Measurements from ENCODE around the gene HDAC10.

HDAC10 gene

DNA sequence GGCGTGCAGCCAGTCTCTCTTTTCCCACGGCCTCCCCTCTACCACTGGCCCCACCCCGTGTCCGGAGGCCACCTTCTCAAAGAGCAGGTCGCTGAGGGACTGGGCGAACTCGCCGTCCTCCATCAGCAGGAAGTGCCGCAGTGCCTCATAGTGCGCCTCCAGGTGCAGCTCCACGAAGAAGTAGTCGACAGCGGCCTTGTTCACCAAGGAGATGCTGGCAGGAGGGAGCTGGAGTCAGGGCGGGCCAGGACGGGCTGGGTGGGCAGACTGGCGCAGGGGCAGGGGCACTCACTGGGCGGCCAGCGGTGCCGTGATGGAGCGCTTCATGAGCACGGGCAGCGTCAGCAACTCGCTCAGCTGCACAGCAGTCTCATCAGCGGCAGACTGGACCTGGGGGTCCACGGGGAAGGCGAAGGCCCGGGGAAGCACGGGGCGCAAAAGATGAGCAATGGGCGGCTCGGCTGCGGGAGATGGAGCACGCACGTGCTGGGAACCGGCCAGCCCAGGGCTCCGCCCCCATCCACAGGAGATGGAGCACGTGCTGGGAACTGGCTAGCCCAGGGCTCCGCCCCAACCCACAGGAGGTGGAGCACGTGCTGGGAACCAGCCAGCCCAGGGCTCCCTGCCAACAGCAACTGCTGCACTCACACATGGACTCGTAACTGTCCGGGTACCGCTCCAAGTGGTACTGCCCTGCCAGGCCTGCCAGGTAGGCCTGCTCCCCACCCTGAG lies 31.9 kb downstream of the HDAC10 start:
- Histone ChIP-seq H3K27ac (ENCODE audit: low read length) (no peak overlapping the region), H3K9me3 (ENCODE audit: control insufficient read depth in 2 of 2, low read length in 2 of 2) (no peaks in the 10 kb centered on the region), H3K36me3 (ENCODE audit: control insufficient read depth in 2 of 2, insufficient read depth in 2 of 2, low read length in 2 of 2) (peaks cover 52 to 64% of the 10 kb centered on the region in 2 donors)

DNA sequence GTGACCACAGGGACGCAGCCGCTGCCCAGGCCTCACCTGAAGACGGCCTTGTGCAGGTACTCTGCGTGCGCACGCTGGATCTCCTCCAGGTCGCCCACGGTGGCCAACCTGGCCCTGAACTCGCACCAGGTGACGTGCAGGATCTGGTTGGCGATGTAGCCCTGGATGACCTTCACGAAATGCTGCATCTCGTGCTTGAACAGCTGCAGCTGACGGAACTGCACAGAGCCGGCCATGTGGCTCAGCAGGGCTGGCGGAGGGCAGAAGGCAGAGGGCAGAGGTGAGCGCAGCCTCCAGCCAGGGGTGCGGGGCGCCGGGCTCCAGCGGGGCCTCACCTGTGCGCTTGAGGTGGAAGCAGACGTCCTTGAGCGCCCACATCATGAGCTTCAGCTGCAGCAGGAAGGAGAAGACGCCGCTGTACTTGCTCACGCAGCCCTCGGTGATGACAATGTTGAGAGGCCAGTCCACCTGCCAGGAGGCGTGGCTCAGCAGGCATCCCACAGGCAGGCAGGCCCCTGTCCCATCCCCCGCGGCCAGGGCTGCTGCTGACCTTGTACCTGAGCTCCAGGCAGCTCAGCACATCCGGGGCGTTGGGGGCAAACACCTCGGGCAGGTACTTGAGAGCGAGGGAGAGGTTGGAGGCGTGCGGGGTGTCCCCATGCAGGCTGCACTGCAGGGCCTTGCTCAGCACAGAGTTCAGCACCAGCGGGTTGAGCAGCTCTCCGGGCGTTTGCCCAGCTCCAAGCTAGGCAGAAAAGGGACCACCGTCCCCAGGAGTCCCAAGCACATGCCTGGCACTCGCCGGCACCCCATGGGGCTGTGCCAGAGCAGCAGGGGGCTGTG lies 32.7 kb downstream of the HDAC10 start:
- Histone ChIP-seq H3K9me3 (ENCODE audit: control insufficient read depth in 2 of 2, low read length in 2 of 2) (no peaks in the 10 kb centered on the region), H3K36me3 (ENCODE audit: control insufficient read depth in 2 of 2, insufficient read depth in 2 of 2, low read length in 2 of 2) (peaks cover 47 to 60% of the 10 kb centered on the region in 2 donors), H3K27ac (ENCODE audit: low read length) (no peak overlapping the region), H3K27me3 (ENCODE audit: control insufficient read depth in 1 of 2, insufficient read depth in 2 of 2, low read length in 2 of 2) (no peaks in the 10 kb centered on the region), H3K9ac (ENCODE audit: low read length in 2 of 2) (no peak overlapping the region), H3K4me1 (ENCODE audit: control insufficient read depth, insufficient read depth, low read length) (peaks cover 14% of the 10 kb centered on the region), H3K4me3 (ENCODE audit: low read length in 2 of 2) (no peak overlapping the region)

More for the DNA sequence above, 31.9 kb downstream of the HDAC10 start:
- H3K4me3 ChIP-seq (ENCODE audit: low read length in 2 of 2), result no peak overlapping the region
- no peak overlapping the region for H3K9ac ChIP-seq (ENCODE audit: low read length in 2 of 2)
- peaks cover 14% of the 10 kb centered on the region for H3K4me1 ChIP-seq (ENCODE audit: control insufficient read depth, insufficient read depth, low read length)
- no peaks in the 10 kb centered on the region for H3K27me3 ChIP-seq (ENCODE audit: control insufficient read depth in 1 of 2, insufficient read depth in 2 of 2, low read length in 2 of 2)

DNA sequence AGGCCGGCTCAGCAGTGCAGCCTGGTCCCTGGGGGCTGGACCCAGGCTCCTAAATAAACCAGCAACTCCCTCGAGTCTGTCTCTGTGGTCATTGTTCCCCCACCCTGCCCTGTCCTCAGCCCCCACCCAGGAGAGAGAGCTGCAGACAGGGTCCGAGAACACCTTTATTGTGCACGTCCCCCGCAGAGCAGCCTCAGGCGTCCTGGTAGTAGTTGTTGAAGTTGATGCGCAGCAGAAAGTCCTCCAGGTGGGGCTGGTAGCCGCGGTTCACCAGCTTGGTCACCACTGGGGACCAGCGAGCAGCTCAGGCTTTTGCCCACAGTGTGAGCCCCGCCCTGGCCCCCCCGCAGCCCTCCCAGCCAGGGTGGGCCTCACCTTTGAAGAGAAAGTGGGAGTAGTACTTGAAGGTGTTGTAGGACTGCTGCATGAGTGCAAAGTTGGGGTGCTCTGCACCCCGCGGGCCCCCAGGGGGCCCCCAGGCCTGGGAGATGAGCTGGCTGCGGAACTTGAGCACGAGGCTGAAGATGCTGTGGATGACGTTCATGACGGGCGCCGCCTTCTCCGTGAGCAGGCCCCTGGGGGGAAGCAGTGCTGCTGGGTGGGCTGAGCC lies 33.4 kb downstream of the HDAC10 start:
- H3K4me1 ChIP-seq (ENCODE audit: control insufficient read depth, insufficient read depth, low read length), result peaks cover 14% of the 10 kb centered on the region
- H3K4me3 ChIP-seq (ENCODE audit: low read length in 2 of 2), result no peak overlapping the region
- H3K36me3 ChIP-seq (ENCODE audit: control insufficient read depth in 2 of 2, insufficient read depth in 2 of 2, low read length in 2 of 2), result peaks cover 54 to 60% of the 10 kb centered on the region in 2 donors
- H3K27me3 ChIP-seq (ENCODE audit: control insufficient read depth in 1 of 2, insufficient read depth in 2 of 2, low read length in 2 of 2), result no peaks in the 10 kb centered on the region
- no peaks in the 10 kb centered on the region for H3K9me3 ChIP-seq (ENCODE audit: control insufficient read depth in 2 of 2, low read length in 2 of 2)
- no peak overlapping the region for H3K27ac ChIP-seq (ENCODE audit: low read length)
- H3K9ac ChIP-seq (ENCODE audit: low read length in 2 of 2), result no peak overlapping the region

DNA sequence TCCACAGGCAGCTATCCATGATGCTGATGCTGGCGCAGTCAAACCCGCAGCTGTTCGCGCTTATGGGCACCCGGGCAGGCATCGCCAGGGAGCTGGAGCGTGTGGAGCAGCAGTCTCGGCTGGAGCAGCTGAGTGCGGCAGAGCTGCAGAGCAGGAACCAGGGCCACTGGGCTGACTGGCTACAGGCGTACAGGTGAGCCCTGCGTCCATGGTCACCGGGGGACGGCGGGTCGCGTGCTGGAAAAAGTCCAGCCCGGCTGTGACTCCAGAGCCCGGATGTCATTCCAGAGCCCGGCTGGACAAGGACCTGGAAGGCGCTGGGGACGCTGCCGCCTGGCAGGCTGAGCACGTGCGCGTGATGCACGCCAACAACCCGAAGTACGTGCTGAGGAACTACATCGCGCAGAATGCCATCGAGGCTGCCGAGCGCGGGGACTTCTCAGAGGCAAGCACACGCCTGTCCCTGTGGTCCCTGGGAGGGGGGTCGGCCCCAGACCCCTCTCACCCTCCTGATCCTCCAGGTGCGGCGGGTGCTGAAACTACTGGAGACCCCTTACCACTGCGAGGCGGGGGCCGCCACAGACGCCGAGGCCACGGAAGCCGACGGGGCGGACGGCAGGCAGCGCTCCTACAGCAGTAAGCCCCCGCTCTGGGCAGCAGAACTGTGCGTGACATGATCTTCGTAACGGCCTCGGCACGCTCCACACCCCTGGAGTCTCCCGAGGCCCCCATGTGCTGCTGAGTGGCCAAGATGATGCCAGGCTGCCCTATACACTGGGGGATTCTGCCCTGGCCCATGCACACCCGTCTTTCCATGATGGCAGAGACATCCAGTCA lies 34.2 kb downstream of the HDAC10 start:
- peaks cover 52 to 56% of the 10 kb centered on the region in 2 donors for H3K36me3 ChIP-seq (ENCODE audit: control insufficient read depth in 2 of 2, insufficient read depth in 2 of 2, low read length in 2 of 2)
- no peak overlapping the region for H3K27ac ChIP-seq (ENCODE audit: low read length)

DNA sequence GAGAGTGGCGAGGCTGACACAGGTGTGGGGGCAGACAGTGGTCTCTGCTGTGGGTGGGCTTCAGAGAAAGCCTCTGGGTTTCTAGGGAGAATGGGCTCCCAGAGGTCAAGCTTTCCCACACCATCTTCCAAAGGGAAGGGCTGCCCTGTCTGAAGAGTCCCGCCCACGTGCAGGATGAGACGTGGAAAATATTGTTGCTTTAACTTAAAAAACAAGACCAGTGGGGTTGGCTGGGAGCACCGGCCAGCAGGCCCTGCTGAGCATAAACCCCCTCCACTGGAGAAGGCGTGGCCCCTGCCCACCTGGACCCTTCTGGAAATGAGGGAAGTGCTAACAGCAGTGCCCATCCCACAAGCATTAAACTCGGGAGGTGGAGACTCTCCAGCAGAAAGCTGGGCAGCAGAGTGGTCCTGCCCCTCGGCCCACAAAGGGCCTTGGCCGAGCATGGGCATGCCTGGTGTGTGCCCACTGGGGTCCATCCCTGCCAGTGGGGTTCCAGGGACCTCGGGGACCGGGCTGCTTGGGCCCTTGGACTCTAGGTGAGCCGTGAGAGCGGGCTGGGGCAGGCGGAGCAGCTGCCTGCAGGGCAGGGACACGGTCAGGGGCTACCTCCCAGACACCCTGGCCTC lies 34.9 kb downstream of the HDAC10 start:
- peaks cover 14% of the 10 kb centered on the region for H3K4me1 ChIP-seq (ENCODE audit: control insufficient read depth, insufficient read depth, low read length)
- H3K9me3 ChIP-seq (ENCODE audit: control insufficient read depth in 2 of 2, low read length in 2 of 2), result no peaks in the 10 kb centered on the region
- H3K9ac ChIP-seq (ENCODE audit: low read length in 2 of 2), result no peak overlapping the region
- H3K27me3 ChIP-seq (ENCODE audit: control insufficient read depth in 1 of 2, insufficient read depth in 2 of 2, low read length in 2 of 2), result no peaks in the 10 kb centered on the region
- H3K4me3 ChIP-seq (ENCODE audit: low read length in 2 of 2), result no peak overlapping the region
- H3K27ac ChIP-seq (ENCODE audit: low read length), result no peak overlapping the region
- peaks cover 49 to 51% of the 10 kb centered on the region in 2 donors for H3K36me3 ChIP-seq (ENCODE audit: control insufficient read depth in 2 of 2, insufficient read depth in 2 of 2, low read length in 2 of 2)

More for the DNA sequence above, 34.2 kb downstream of the HDAC10 start:
- Histone ChIP-seq H3K9ac (ENCODE audit: low read length in 2 of 2) (no peak overlapping the region), H3K27me3 (ENCODE audit: control insufficient read depth in 1 of 2, insufficient read depth in 2 of 2, low read length in 2 of 2) (no peaks in the 10 kb centered on the region), H3K4me3 (ENCODE audit: low read length in 2 of 2) (no peak overlapping the region), H3K4me1 (ENCODE audit: control insufficient read depth, insufficient read depth, low read length) (peaks cover 14% of the 10 kb centered on the region), H3K9me3 (ENCODE audit: control insufficient read depth in 2 of 2, low read length in 2 of 2) (no peaks in the 10 kb centered on the region)

DNA sequence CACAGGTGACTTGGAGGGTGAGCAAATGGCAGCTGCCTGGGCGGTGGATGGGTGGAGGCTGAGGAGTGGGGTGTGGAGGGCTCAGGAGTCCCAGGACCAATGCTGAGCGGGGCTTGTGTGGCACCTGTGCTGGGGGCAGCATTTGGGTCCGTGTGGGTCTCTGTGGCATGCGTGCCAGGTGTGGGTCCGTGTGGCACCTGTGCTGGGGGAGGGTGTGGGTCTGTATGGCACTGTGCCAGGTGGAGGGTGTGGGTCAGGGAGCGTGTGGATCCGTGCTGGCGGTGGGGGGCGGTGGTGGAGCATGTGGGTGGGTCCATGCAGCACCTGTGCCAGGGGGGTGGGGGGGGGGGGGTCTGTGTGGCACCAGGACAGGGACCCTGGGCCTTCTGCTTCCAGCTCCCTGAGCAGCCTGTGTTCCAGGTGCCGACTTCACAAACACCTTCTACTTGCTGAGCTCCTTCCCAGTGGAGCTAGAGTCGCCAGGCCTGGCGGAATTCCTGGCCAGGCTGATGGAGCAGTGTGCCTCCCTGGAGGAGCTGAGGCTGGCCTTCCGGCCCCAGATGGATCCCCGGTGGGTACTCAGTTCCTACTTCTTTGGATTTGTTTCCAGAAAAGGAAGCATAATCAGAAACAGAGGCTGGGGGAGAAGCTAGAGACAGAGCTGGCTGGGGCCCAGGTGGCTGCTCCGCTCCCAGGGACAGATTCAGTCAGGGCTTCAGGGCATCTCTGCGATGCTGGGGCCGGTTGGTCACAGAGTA lies 35.6 kb downstream of the HDAC10 start:
- no peak overlapping the region for H3K4me3 ChIP-seq (ENCODE audit: low read length in 2 of 2)
- H3K36me3 ChIP-seq (ENCODE audit: control insufficient read depth in 2 of 2, insufficient read depth in 2 of 2, low read length in 2 of 2), result peaks cover 49 to 50% of the 10 kb centered on the region in 2 donors
- no peaks in the 10 kb centered on the region for H3K27me3 ChIP-seq (ENCODE audit: control insufficient read depth in 1 of 2, insufficient read depth in 2 of 2, low read length in 2 of 2)
- H3K27ac ChIP-seq (ENCODE audit: low read length), result no peak overlapping the region
- no peak overlapping the region for H3K9ac ChIP-seq (ENCODE audit: low read length in 2 of 2)
- H3K9me3 ChIP-seq (ENCODE audit: control insufficient read depth in 2 of 2, low read length in 2 of 2), result no peaks in the 10 kb centered on the region
- H3K4me1 ChIP-seq (ENCODE audit: control insufficient read depth, insufficient read depth, low read length), result peaks cover 14% of the 10 kb centered on the region

DNA sequence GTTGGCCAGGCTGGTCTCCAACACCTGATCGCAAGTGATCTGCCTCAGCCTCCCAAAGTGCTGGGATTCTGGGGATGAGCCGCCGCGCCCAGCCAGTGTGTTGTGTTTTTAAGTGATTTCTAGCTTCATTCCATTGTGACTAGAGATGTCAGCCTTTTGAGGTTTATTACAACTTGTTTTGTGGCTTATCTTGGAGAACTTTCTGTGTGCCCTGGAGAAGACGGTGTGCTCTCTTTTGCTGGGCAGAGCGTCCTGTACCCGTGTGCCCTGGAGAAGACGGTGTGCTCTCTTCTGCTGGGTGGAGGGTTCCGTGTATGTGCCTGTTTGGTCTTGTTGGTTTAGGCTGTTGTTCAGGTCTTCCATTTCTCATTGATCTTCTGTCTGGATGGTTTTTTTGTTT lies 37.8 kb downstream of the HDAC10 start:
- Histone ChIP-seq H3K9ac (ENCODE audit: low read length in 2 of 2) (no peak overlapping the region), H3K27ac (ENCODE audit: low read length) (no peak overlapping the region), H3K4me3 (ENCODE audit: low read length in 2 of 2) (no peak overlapping the region), H3K9me3 (ENCODE audit: control insufficient read depth in 2 of 2, low read length in 2 of 2) (no peaks in the 10 kb centered on the region), H3K36me3 (ENCODE audit: control insufficient read depth in 2 of 2, insufficient read depth in 2 of 2, low read length in 2 of 2) (peaks cover 46 to 49% of the 10 kb centered on the region in 2 donors), H3K27me3 (ENCODE audit: control insufficient read depth in 1 of 2, insufficient read depth in 2 of 2, low read length in 2 of 2) (no peaks in the 10 kb centered on the region), H3K4me1 (ENCODE audit: control insufficient read depth, insufficient read depth, low read length) (peaks cover 4% of the 10 kb centered on the region)

DNA sequence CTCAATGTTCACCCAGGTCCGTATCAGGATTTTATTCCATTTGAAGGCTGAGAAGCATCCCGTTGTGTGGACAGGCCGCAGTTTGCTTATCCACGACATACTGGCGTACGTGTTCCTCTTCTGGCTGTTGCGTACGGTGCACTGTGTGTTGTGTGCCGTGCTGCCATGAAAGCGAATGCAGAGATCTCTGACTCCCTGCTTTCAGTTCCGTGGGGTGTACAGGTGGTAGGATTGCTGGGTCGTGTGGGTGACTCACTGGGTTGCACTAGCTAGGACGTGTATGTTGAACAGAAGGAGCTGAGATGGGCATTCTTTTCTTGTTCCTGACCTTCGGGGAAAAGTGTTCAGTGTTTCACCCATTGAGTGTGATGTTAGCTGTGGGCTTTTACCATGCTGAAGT lies 39.9 kb downstream of the HDAC10 start:
- Histone ChIP-seq H3K4me1 (ENCODE audit: control insufficient read depth, insufficient read depth, low read length) (peaks cover 4% of the 10 kb centered on the region), H3K27ac (ENCODE audit: low read length) (no peak overlapping the region), H3K36me3 (ENCODE audit: control insufficient read depth in 2 of 2, insufficient read depth in 2 of 2, low read length in 2 of 2) (peaks cover 29 to 43% of the 10 kb centered on the region in 2 donors), H3K27me3 (ENCODE audit: control insufficient read depth in 1 of 2, insufficient read depth in 2 of 2, low read length in 2 of 2) (no peaks in the 10 kb centered on the region), H3K4me3 (ENCODE audit: low read length in 2 of 2) (no peak overlapping the region), H3K9ac (ENCODE audit: low read length in 2 of 2) (no peak overlapping the region), H3K9me3 (ENCODE audit: control insufficient read depth in 2 of 2, low read length in 2 of 2) (no peaks in the 10 kb centered on the region)

DNA sequence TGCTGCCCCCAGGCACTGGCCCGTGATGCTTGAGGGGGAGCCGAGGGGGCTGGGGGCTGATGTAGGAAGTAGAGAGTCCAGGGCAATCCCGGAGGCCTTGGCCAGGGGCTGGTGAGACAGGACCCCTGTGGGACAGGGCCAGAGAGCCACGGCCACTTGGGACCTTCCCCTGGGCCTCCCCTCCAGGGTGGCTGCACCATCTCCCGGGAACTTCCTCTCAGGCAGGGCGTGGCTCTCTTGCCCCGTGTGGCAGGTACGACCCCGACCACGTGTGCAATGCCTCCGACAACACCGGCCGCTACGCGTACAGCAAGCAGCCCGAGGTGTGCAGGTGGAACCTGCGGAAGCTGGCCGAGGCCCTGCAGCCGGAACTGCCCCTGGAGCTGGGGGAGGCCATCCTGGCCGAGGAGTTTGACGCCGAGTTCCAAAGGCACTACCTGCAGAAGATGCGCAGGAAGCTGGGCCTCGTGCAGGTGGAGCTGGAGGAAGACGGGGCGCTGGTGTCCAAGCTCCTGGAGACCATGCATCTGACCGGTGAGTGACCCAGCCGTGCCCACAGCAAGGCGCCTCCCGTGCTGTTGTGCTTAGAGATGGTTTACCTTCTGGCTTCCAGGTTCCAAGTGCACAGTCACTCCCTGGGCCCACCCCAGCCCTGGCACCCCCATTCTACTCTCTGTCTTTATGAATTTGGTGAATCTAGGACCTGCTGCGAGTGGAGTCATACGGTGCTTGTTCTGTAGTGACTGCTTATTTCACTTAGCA lies 40.5 kb downstream of the HDAC10 start:
- Histone ChIP-seq H3K9ac (ENCODE audit: low read length in 2 of 2) (no peak overlapping the region), H3K27ac (ENCODE audit: low read length) (no peak overlapping the region), H3K9me3 (ENCODE audit: control insufficient read depth in 2 of 2, low read length in 2 of 2) (no peaks in the 10 kb centered on the region), H3K27me3 (ENCODE audit: control insufficient read depth in 1 of 2, insufficient read depth in 2 of 2, low read length in 2 of 2) (no peaks in the 10 kb centered on the region), H3K36me3 (ENCODE audit: control insufficient read depth in 2 of 2, insufficient read depth in 2 of 2, low read length in 2 of 2) (peaks cover 23 to 40% of the 10 kb centered on the region in 2 donors), H3K4me1 (ENCODE audit: control insufficient read depth, insufficient read depth, low read length) (peaks cover 8% of the 10 kb centered on the region), H3K4me3 (ENCODE audit: low read length in 2 of 2) (no peak overlapping the region)
